Activated CD4-positive, alpha-beta T cell treated with anti-CD3 and anti-CD28 coated beads, Interleukin-2, amount 10 ng/mL, durations not matched to agents 24 days and 14 days (primary cell): ENCODE results near the gene PTPA. TPM values are rescaled to one million over a fixed set of nuclear protein-coding genes. Genes with fewer than 3 reads are reported as not detected.
A peak's percentile ranks its signal among the peaks of the same experiment; 100 is the strongest.

Experiments
- DNase-seq: peaks from one replicate; pipeline ENCODE4 v3.0.0; 2022
- H3K27ac Mint-ChIP-seq: one replicate; pipeline ENCODE4 v1.8.0; 2022; ENCODE audit warnings: mild to moderate bottlenecking, mixed read lengths
- H3K27me3 Mint-ChIP-seq: one replicate; pipeline ENCODE4 v1.8.0; 2022; ENCODE audit warnings: mixed read lengths
- H3K36me3 Mint-ChIP-seq: one replicate; pipeline ENCODE4 v1.8.0; 2022; ENCODE audit warnings: low read depth, mild to moderate bottlenecking, mixed read lengths
- H3K4me1 Mint-ChIP-seq: one replicate; pipeline ENCODE4 v1.8.0; 2021; ENCODE audit warnings: mixed read lengths
- H3K4me3 Mint-ChIP-seq: one replicate; pipeline ENCODE4 v1.8.0; 2022; ENCODE audit warnings: mild to moderate bottlenecking, moderate library complexity, mixed read lengths
- H3K9me3 Mint-ChIP-seq: one replicate; pipeline ENCODE4 v1.8.0; 2021; ENCODE audit warnings: mixed read lengths
- intact Hi-C: fragments of 100-400 bp; cut with micrococcal nuclease; formaldehyde crosslinking; loops from one replicate; pipeline ENCODE4 v1.15.1; 2023
- total RNA-seq: library from RNA; stranded (reverse); gene quantifications from 2 replicates; pipeline ENCODE4 v1.2.3, GENCODE V29; 2022

The PTPA gene
- total RNA-seq, 1 donor from 2014 or later = 107 TPM

GRCh38 chr9:129095908-129096307 lies 15.3 kb upstream of the PTPA start:
- Mint-ChIP-seq H3K27ac (no peak overlapping the region), H3K27me3 (no peaks in the 10 kb centered on the region), H3K36me3 (peaks cover 1% of the 10 kb centered on the region), H3K4me1 (no peaks in the 10 kb centered on the region), H3K4me3 (no peak overlapping the region), H3K9me3 (no peaks in the 10 kb centered on the region)
- intact Hi-C loops = no loop called here
- no peak for DNase-seq

GRCh38 chr9:129097671-129098306 lies 13.4 kb upstream of the PTPA start:
- DNase-seq = no peak
- no peaks in the 10 kb centered on the region for H3K27me3 Mint-ChIP-seq
- H3K9me3 Mint-ChIP-seq = no peaks in the 10 kb centered on the region
- peaks cover 1% of the 10 kb centered on the region for H3K36me3 Mint-ChIP-seq
- H3K4me3 Mint-ChIP-seq = no peak overlapping the region
- H3K4me1 Mint-ChIP-seq = no peaks in the 10 kb centered on the region
- H3K27ac Mint-ChIP-seq = no peak overlapping the region
- intact Hi-C loops = no loop called here

- no peak for DNase-seq
- Mint-ChIP-seq H3K9me3 (no peaks in the 10 kb centered on the region), H3K27ac (no peak overlapping the region), H3K36me3 (peaks cover 1% of the 10 kb centered on the region), H3K4me3 (no peak overlapping the region), H3K27me3 (no peaks in the 10 kb centered on the region), H3K4me1 (no peaks in the 10 kb centered on the region)
- intact Hi-C loops = no loop called here
These were observed 12.9 kb upstream of the PTPA start for GRCh38 chr9:129098328-129098727.

GRCh38 chr9:129100383-129101169 lies 10.6 kb upstream of the PTPA start:
- H3K27ac Mint-ChIP-seq = no peak overlapping the region
- H3K9me3 Mint-ChIP-seq = no peaks in the 10 kb centered on the region
- DNase-seq = no peak
- no peaks in the 10 kb centered on the region for H3K27me3 Mint-ChIP-seq
- no peak overlapping the region for H3K4me3 Mint-ChIP-seq
- intact Hi-C loops = no loop called here
- H3K36me3 Mint-ChIP-seq = peaks cover 1% of the 10 kb centered on the region
- no peaks in the 10 kb centered on the region for H3K4me1 Mint-ChIP-seq

GRCh38 chr9:129101279-129101678 lies 9.9 kb upstream of the PTPA start:
- no peaks in the 10 kb centered on the region for H3K27me3 Mint-ChIP-seq
- DNase-seq = no peak
- H3K4me1 Mint-ChIP-seq = no peaks in the 10 kb centered on the region
- peaks cover 1% of the 10 kb centered on the region for H3K36me3 Mint-ChIP-seq
- no peak overlapping the region for H3K4me3 Mint-ChIP-seq
- H3K27ac Mint-ChIP-seq = no peak overlapping the region
- no peaks in the 10 kb centered on the region for H3K9me3 Mint-ChIP-seq
- intact Hi-C loops = no loop called here

GRCh38 chr9:129102095-129102525 lies 9.1 kb upstream of the PTPA start:
- no peak overlapping the region for H3K4me3 Mint-ChIP-seq
- no peak overlapping the region for H3K27ac Mint-ChIP-seq
- H3K9me3 Mint-ChIP-seq = no peaks in the 10 kb centered on the region
- no peaks in the 10 kb centered on the region for H3K36me3 Mint-ChIP-seq
- H3K4me1 Mint-ChIP-seq = no peaks in the 10 kb centered on the region
- no peak for DNase-seq
- intact Hi-C loops = no loop called here
- no peaks in the 10 kb centered on the region for H3K27me3 Mint-ChIP-seq

GRCh38 chr9:129102791-129103594 lies 8.2 kb upstream of the PTPA start:
- Mint-ChIP-seq H3K4me1 (no peaks in the 10 kb centered on the region), H3K27me3 (no peaks in the 10 kb centered on the region), H3K9me3 (no peaks in the 10 kb centered on the region), H3K27ac (no peak overlapping the region), H3K4me3 (no peak overlapping the region), H3K36me3 (no peaks in the 10 kb centered on the region)
- DNase-seq = peak; percentile 71
- intact Hi-C loops = no loop called here

- Mint-ChIP-seq H3K4me1 (no peaks in the 10 kb centered on the region), H3K27me3 (no peaks in the 10 kb centered on the region), H3K4me3 (no peak overlapping the region), H3K27ac (no peak overlapping the region), H3K9me3 (no peaks in the 10 kb centered on the region), H3K36me3 (no peaks in the 10 kb centered on the region)
- no peak for DNase-seq
- intact Hi-C loops = no loop called here
These were observed 7.6 kb upstream of the PTPA start for GRCh38 chr9:129103595-129103965.

GRCh38 chr9:129104051-129104450 lies 7.2 kb upstream of the PTPA start:
- intact Hi-C loops = no loop called here
- no peak for DNase-seq
- no peak overlapping the region for H3K27ac Mint-ChIP-seq
- H3K4me1 Mint-ChIP-seq = peaks cover 3% of the 10 kb centered on the region
- no peaks in the 10 kb centered on the region for H3K9me3 Mint-ChIP-seq
- no peaks in the 10 kb centered on the region for H3K27me3 Mint-ChIP-seq
- H3K36me3 Mint-ChIP-seq = no peaks in the 10 kb centered on the region
- H3K4me3 Mint-ChIP-seq = no peak overlapping the region

GRCh38 chr9:129105857-129106694 lies 5.1 kb upstream of the PTPA start:
- no peaks in the 10 kb centered on the region for H3K36me3 Mint-ChIP-seq
- H3K27me3 Mint-ChIP-seq = no peaks in the 10 kb centered on the region
- no peaks in the 10 kb centered on the region for H3K9me3 Mint-ChIP-seq
- no peak overlapping the region for H3K27ac Mint-ChIP-seq
- peaks cover 10% of the 10 kb centered on the region for H3K4me1 Mint-ChIP-seq
- DNase-seq = no peak
- intact Hi-C loops = no loop called here
- H3K4me3 Mint-ChIP-seq = no peak overlapping the region

GRCh38 chr9:129107651-129108050 lies 3.6 kb upstream of the PTPA start:
- DNase-seq = no peak
- H3K9me3 Mint-ChIP-seq = no peaks in the 10 kb centered on the region
- peaks cover 15% of the 10 kb centered on the region for H3K4me1 Mint-ChIP-seq
- H3K27me3 Mint-ChIP-seq = no peaks in the 10 kb centered on the region
- H3K36me3 Mint-ChIP-seq = no peaks in the 10 kb centered on the region
- no peak overlapping the region for H3K4me3 Mint-ChIP-seq
- no peak overlapping the region for H3K27ac Mint-ChIP-seq
- intact Hi-C loops = no loop called here

GRCh38 chr9:129108083-129108804 lies 3.0 kb upstream of the PTPA start:
- H3K9me3 Mint-ChIP-seq = no peaks in the 10 kb centered on the region
- no peaks in the 10 kb centered on the region for H3K27me3 Mint-ChIP-seq
- no peak for DNase-seq
- peak overlapping the region; percentile 96 for H3K4me3 Mint-ChIP-seq
- H3K4me1 Mint-ChIP-seq = peaks cover 15% of the 10 kb centered on the region
- intact Hi-C loops = no loop called here
- no peaks in the 10 kb centered on the region for H3K36me3 Mint-ChIP-seq
- no peak overlapping the region for H3K27ac Mint-ChIP-seq
